ENCODE results near the gene KPNA4.
"Not testable (repeated sequence)": the region's sequence is repeated elsewhere in the genome, so short reads cannot be mapped to it uniquely, and the experiment has no call there.

KPNA4 gene, protein sequence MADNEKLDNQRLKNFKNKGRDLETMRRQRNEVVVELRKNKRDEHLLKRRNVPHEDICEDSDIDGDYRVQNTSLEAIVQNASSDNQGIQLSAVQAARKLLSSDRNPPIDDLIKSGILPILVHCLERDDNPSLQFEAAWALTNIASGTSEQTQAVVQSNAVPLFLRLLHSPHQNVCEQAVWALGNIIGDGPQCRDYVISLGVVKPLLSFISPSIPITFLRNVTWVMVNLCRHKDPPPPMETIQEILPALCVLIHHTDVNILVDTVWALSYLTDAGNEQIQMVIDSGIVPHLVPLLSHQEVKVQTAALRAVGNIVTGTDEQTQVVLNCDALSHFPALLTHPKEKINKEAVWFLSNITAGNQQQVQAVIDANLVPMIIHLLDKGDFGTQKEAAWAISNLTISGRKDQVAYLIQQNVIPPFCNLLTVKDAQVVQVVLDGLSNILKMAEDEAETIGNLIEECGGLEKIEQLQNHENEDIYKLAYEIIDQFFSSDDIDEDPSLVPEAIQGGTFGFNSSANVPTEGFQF

GRCh38 chr3:160565442-160566403, at the start of gene KPNA4:
Gene KPNA4 (minus strand): TSS chr3:160565571. CDS start chr3:160565282, 289 bp downstream.
- peak; percentile 92 to 95 for DNase-seq (ENCODE audit: low read depth in 2 of 2, low spot score in 1 of 2)

- no peak for DNase-seq (ENCODE audit: low read depth in 2 of 2, low spot score in 1 of 2)
These were observed 48.3 kb upstream of the KPNA4 start for GRCh38 chr3:160613661-160614060.

- DNase-seq (ENCODE audit: low read depth in 2 of 2, low spot score in 1 of 2), result no peak
These were observed 47.2 kb upstream of the KPNA4 start for GRCh38 chr3:160612386-160613075.

GRCh38 chr3:160611141-160611540, 45.8 kb upstream of the KPNA4 start:
- no peak for DNase-seq (ENCODE audit: low read depth in 2 of 2, low spot score in 1 of 2)

GRCh38 chr3:160608870-160609269, 43.5 kb upstream of the KPNA4 start:
- no peak for DNase-seq (ENCODE audit: low read depth in 2 of 2, low spot score in 1 of 2)

GRCh38 chr3:160607826-160608225, 42.5 kb upstream of the KPNA4 start:
- DNase-seq (ENCODE audit: low read depth in 2 of 2, low spot score in 1 of 2), result no peak

DNA sequence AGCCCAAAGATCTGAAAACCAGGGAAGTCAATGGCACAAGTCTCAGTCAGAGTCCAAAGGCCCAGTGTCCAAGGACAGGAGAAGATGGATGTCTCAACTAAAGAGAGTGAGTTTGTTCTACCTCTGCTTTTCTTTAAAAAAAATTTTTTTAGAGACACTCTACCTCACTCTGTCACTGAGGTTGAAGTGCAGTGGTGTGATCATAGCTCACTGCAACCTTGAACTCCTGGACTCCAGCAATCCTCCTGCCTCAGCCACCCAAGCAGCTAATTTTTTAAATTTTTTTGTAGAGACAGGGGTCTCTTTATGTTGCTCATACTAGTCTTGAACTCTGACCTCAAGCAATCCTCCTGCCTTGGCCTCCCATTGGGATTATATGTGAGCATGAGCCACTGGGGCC, 39.9 kb upstream of the KPNA4 start:
- DNase-seq (ENCODE audit: low read depth in 2 of 2, low spot score in 1 of 2), result no peak

DNA sequence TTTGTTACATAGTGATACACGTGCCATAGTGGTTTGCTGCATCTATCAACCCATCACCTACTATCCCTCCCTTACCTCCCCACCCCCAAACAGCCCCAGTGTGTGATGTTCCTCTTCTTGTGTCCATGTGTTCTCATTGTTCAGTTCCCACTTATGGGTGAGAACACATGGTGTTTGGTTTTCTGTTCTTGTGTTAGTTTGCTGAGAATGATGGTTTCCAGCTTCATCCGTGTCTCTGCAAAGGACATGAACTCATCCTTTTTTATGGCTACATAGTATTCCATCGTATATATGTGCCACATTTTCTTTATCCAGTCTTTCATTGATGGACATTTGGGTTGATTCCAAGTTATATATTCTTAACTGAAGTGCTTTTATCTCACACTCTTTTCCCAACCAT, 38.5 kb upstream of the KPNA4 start:
- DNase-seq (ENCODE audit: low read depth in 2 of 2, low spot score in 1 of 2), result not testable (repeated sequence)

GRCh38 chr3:160602259-160602658, 36.9 kb upstream of the KPNA4 start:
- no peak for DNase-seq (ENCODE audit: low read depth in 2 of 2, low spot score in 1 of 2)

DNA sequence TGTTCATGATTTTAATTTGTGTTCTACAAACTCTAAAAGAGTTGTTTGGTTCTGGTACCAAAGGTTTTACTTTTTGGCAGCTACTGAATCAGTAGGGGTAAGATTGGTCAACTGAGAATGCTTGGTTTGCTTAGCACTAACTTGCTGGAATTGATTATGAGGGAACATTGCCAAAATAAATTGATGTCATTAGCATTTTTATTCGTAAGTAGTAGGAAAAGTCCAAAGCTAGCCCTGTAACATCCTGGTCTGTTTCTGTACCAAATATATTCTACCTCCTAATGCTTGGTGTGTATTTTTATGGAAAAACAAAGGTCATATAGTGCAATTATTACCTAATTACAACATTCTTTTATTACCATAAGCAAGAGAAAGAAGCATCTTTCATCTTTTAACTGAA, 35.9 kb upstream of the KPNA4 start:
- no peak for DNase-seq (ENCODE audit: low read depth in 2 of 2, low spot score in 1 of 2)

DNA sequence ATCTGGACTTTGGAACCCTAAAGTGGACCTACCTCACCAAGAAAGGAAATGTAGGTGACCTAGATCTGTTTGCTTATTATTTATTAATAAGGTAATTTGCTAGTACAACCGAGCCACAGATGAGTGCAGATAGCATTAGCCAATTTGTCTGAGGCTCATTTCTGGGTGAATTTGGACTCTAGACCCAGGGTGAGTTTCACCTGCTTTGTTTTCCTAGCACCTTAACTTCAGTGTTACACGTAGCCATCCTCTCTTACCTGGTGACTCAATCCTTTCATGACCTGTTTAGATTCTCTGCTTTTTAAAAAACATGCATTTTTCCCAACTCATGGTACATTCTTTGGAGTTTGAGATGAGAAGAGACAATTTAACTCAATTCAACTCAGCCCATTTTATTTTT, 33.5 kb upstream of the KPNA4 start:
- DNase-seq (ENCODE audit: low read depth in 2 of 2, low spot score in 1 of 2), result no peak

DNA sequence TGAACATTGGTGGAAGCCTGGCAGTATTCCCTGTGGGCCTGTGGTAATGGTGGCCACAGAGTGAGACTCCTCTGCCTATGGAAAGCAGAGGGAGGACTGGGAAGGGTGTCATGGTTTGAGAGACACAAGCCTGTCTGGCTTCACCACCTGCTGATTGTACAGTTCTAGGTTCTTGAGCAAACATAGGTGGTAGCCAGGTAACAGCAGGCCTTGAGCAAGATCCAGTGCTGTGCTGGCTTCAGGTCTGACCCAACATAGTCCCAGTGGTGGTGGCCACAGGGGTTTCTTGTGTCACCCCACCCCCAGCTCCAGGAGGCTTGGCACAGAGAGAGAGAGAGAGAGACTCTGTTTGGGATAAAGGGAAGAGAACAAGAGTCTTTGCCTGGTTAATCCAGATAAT, 22.7 kb upstream of the KPNA4 start:
- DNase-seq (ENCODE audit: low read depth in 2 of 2, low spot score in 1 of 2), result no peak

- DNase-seq (ENCODE audit: low read depth in 2 of 2, low spot score in 1 of 2), result no peak
These were observed 21.7 kb upstream of the KPNA4 start for GRCh38 chr3:160587105-160587504.

GRCh38 chr3:160586679-160587078, 21.3 kb upstream of the KPNA4 start:
- no peak for DNase-seq (ENCODE audit: low read depth in 2 of 2, low spot score in 1 of 2)

DNA sequence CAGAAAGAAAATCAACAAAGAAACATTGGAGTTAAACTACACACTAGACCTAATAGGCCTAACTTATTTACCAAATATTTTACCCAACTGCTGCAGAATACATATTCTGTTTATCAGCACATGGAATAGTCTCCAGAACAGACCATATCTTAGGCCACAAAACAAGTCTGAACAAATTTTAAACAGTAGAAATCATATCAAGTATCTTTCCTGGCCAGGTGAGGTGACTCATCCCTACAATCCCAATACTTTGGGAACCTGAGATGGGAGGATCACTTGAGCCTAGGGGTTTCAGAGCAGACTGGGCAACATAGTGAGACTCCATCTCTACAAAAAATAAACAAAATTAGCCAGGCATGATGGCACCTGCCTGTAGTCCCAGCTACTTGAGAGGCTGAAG, 18.1 kb upstream of the KPNA4 start:
- DNase-seq (ENCODE audit: low read depth in 2 of 2, low spot score in 1 of 2), result no peak

DNA sequence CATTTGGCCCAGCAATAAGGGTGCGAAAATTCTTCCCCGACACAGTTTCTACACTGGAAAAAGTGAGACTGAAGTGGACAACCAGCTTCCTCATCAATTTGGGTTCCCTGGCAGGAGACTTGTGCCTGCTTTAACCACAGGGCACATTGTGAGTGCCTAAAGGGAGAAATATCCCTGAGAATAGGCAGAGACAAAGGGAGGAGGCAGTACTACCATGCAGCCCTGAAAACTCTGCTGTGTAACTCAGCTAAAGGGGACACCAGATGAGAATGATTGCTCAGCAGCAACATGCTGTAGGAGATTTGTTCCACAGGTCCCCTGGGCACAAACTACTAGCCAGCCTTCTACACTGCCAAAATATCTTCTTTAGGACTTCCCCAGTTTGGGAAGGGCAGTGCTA, 15.6 kb upstream of the KPNA4 start:
- no peak for DNase-seq (ENCODE audit: low read depth in 2 of 2, low spot score in 1 of 2)

DNA sequence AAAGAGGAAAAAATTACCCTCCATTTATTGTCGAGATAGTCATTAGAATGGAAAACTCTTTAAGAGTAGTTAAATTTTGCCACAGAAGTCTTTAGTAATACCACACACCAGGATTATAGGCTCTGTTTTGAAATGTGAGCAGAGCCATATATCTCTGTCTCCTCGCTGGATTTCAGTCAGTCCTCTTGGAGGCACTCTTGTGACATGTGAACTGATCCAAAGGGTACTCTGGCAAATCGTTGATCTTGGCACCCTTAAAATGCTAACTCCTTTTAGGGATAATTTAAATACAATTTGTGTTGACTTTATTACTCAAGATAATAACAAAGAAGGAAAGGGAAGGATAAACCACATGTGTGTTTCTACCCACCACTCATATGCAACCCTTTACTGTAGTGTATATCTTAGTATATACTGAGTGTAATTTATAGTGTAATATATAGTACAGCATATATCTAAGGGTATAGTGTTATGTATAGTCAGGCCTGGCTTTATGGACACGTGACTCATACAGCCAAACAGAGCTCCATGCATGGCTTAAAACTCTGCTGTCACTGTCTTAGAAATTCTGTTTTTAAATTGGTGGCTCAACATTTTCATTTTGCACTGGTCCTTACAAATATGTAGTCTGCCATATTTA, 12.3 kb upstream of the KPNA4 start:
- no peak for DNase-seq (ENCODE audit: low read depth in 2 of 2, low spot score in 1 of 2)

- no peak for DNase-seq (ENCODE audit: low read depth in 2 of 2, low spot score in 1 of 2)
These were observed 11.7 kb upstream of the KPNA4 start for GRCh38 chr3:160577093-160577492.

DNA sequence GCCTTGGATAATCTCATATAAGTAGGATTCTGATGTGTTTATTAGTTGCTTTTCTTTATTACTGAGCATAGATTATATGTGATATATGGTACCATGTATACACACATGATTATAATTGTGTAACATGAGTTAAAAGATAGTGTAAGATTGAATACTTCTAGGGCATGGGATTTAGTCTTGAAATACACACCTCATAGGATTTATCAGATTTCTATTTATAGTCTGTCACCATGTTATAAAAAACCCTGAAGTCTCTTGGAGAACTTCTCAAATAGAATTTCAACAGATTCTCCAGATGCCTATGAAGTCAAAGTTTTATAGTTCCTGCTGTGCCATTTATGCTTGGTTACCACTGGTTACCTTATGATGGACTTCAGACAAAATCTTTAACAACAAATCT, 11.2 kb upstream of the KPNA4 start:
- no peak for DNase-seq (ENCODE audit: low read depth in 2 of 2, low spot score in 1 of 2)

DNA sequence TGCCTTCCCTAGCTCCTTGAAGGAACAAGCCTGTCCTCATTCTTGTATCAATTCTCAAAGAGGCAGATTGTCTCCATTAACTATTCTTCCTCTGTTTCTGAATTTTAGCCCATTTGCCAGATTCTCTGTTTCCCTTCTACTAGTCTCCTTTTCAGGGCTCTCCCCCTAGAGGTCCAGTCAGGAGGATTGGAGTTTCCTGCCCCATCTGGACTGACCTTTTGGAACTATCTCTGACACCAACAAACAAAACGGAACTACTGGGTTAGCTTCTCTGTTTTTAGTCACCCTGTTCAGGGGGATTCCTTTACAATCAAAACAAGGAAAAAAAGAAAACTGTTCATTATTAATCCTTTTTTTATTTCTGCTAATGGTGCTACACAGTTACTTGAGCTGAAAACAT, 10.2 kb upstream of the KPNA4 start:
- no peak for DNase-seq (ENCODE audit: low read depth in 2 of 2, low spot score in 1 of 2)

DNA sequence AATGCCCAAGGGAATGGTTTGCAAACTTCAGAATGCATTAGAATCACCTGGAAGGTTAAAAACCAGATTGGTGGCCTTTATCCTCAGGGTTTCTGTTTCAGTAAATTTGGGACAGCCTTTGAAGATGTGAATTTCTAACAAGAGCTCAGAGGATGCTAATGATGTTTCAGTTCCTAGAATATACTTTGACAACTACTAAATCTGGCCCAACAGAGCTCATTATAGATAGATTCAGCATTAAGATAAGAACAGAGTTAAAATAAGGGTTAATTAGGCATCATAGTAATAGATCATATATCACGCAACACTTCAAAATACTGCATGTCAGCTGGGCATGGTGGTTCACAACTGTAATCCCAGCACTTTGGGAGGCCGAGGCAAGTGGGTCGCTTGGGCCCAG, 9.3 kb upstream of the KPNA4 start:
- DNase-seq (ENCODE audit: low read depth in 2 of 2, low spot score in 1 of 2), result no peak

All from stimulated activated CD8-positive, alpha-beta memory T cell treated with anti-CD3 and anti-CD28 coated beads, Interleukin-4, amount 100 ng/mL, for 4 hours (primary cell).